Epithelial cell of alveolus of lung (primary cell): Measurements from ENCODE around the gene CCDC152. TPM values are rescaled to one million over a fixed set of nuclear protein-coding genes. Genes with fewer than 3 reads are reported as not detected.

Source experiments
- total RNA-seq: library from RNA; depleted of rRNA; stranded (reverse); fragments of >200 nt; gene quantifications from 2 replicates; pipeline ENCODE4 v1.2.1, GENCODE V29; 2015

CCDC152 gene, protein sequence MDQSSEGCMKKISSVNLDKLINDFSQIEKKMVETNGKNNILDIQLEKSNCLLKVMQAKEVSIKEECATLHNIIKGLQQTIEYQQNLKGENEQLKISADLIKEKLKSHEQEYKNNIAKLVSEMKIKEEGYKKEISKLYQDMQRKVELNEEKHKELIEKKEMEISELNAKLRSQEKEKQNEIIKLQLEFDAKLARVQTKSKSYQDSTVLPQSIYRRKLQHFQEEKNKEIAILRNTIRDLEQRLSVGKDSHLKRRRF
- 2.1 and 4.4 TPM in 2 replicates for total RNA-seq

DNA sequence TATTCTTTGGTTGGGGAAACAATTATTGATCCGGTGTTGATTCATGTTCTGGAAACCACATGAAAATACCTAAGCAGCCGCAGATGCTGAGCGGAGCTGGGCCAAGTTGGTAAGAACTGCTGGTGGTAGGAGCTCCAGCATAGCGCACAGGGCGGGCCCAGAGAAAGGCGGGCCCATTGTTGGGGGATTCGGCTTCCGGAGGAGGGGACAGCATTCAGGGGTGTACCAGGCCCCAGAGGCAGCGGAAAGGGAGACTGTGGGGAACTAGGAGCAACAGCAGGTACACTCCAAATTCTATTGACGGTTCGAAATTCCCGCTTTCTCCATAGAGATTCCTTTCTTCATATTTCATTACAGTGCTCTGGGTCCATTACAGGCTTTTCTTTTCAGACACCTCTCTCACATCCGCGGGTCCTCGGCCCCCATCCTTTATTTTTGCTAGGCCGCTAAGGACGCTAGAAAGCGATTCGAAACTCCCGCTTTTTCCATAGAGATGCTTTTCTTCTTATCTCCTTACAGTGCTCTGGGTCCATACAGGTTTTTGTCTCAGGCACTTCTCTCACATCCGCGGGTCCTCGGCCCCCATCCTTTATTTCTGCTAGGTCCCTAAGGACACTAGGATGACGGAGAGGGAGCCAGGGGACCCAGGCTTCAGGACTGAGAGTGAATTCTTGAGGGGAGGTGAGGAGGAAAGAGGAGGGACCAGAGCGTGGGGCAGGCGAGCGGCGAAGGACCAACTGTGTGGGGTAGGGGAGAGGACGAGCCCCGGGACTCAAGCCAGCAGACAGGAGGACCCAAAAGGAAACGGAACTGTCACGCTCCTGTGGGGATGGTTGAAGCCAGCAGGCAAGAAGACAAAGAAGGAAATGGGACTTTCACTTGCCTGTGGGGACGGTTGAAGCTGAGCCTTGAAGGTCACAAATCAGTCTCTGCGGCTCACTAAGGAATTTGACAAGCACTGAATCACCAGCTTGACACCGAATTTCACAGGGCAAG lies at the start of gene CCDC152:
Gene CCDC152 (plus strand): TSS at position 213 of the 996 bp plus-strand sequence. CDS start 2,304 bp downstream, outside the sequence.

DNA sequence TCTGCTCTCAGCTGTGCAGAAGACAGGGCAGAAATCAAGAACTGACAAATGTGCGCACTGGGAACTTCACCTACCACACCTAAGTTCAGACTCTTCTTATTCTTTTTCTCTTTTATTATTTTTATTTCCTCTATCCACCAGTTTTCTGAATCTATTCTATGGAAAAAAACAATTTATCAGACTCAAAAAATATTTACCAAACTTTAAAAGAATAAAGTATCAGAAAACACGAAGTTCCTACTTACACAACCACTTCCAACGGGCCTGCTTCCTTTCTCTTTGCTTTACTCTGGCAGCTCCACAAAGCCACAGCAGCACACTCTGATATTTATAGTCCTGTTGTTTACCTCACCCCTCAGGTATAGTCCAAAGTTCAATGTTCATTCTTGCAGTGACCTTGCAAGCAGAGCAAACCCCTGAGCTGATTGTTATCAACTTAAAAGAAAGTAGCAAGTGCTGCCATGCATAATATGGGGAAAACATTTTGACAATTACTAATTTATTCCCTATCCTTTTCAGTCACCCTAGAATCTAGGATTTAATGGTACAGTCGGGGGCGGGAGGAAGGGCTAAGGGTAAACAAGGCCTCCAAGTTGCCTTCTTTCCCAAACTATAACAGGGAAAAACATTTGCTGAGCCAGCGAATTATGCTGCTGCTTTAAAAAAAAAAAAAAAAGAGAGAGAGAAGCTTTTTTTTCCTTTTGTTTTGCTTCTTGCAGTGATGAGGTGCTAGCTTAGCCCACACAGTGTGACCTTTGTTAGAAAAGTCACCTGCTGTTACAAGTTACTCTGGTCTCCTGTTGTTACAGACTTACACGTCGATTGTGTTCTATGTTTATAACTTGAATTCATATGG lies 55.2 kb downstream of the CCDC152 start, which contains the start of gene SELENOP:
Gene SELENOP (minus strand): TSS at position 302 of the 856 bp plus-strand sequence. CDS start 3,539 bp downstream, outside the sequence.

Other genes with a start within 250 kb of the CCDC152 start
- gene SELENOP, start 55.1 kb downstream of the CCDC152 start, total RNA-seq: 11.5 and 335 TPM in 2 replicates